HEK293 (cell line): ENCODE measurements around the gene DOCK8.

ENCODE experiments used
- EGR2 ChIP-seq: fragments of 450-650 bp; formaldehyde crosslinking; IDR thresholded peaks from 2 replicates; pipeline ENCODE4 v1.5.1; 2016; ENCODE audit warnings: low read depth, missing biosample characterization, missing genetic modification characterization
- MYNN ChIP-seq: fragments of 450-650 bp; formaldehyde crosslinking; IDR thresholded peaks from 2 replicates; pipeline ENCODE4 v1.5.1; 2016; ENCODE audit warnings: missing biosample characterization, missing genetic modification characterization, borderline replicate concordance
- ZNF140 ChIP-seq: fragments of 450-650 bp; formaldehyde crosslinking; IDR thresholded peaks from 2 replicates; pipeline ENCODE4 v1.5.1; 2016; ENCODE audit warnings: missing biosample characterization, missing genetic modification characterization
- ZNF146 ChIP-seq: fragments of 450-650 bp; formaldehyde crosslinking; IDR thresholded peaks from 2 replicates; pipeline ENCODE4 v1.5.1; 2016; ENCODE audit warnings: missing biosample characterization, missing genetic modification characterization
- ZNF521 ChIP-seq: fragments of 450-650 bp; formaldehyde crosslinking; IDR thresholded peaks from 2 replicates; pipeline ENCODE4 v1.5.1; 2017; ENCODE audit warnings: missing biosample characterization, mild to moderate bottlenecking, missing genetic modification characterization
- ZNF560 ChIP-seq: fragments of 450-650 bp; formaldehyde crosslinking; IDR thresholded peaks from 2 replicates; pipeline ENCODE4 v1.5.1; 2017; ENCODE audit warnings: missing biosample characterization, missing genetic modification characterization, borderline replicate concordance
- ZNF768 ChIP-seq: fragments of 450-650 bp; formaldehyde crosslinking; IDR thresholded peaks from 2 replicates; pipeline ENCODE4 v1.5.1; 2018; ENCODE audit warnings: missing biosample characterization, mild to moderate bottlenecking, missing genetic modification characterization
- TF ChIP-seq, protein P1 (sequence below): fragments of 450-650 bp; formaldehyde crosslinking; IDR thresholded peaks from 2 replicates; pipeline ENCODE4 v1.5.1; 2016; ENCODE audit warnings: missing biosample characterization, missing genetic modification characterization
- TF ChIP-seq, protein P2 (sequence below): fragments of 450-650 bp; formaldehyde crosslinking; IDR thresholded peaks from 2 replicates; pipeline ENCODE4 v1.5.1; 2016; ENCODE audit warnings: missing biosample characterization, missing genetic modification characterization
- TF ChIP-seq, protein P3 (sequence below): fragments of 450-650 bp; formaldehyde crosslinking; IDR thresholded peaks from 2 replicates; pipeline ENCODE4 v1.5.1; 2017; ENCODE audit warnings: missing biosample characterization, missing genetic modification characterization

DNA sequence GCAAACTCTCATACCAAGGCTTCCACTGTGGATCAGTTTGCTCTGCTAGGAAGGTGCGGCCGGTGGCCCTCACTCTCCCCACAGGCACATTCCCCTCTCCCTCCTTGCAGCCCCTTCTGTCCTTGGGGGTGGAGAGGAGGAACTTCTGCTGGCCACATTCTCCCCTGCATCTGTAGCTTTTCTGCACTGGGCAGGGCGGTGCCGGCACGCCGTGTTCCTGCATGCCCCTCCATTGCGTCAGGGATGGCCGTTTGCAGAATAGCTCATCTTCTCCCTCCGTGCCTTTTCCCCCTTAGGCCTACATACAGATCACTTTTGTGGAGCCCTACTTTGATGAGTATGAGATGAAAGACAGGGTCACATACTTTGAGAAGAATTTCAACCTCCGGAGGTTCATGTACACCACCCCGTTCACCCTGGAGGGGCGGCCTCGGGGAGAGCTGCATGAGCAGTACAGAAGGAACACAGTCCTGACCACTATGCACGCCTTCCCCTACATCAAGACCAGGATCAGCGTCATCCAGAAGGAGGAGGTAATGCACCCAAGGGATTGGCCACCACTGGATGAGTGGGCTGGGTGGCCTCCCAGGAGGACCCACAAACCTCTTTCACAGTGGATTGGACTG, 231.5 kb downstream of the DOCK8 start:
- TF ChIP-seq ZNF521 (tag by site-specific recombination), result no peak
- TF ChIP-seq ZNF146 (tag by site-specific recombination), result no peak
- no peak for TF ChIP-seq EGR2 (tag by site-specific recombination)
- no peak for TF ChIP-seq ZNF140
- TF ChIP-seq, protein P1, sequence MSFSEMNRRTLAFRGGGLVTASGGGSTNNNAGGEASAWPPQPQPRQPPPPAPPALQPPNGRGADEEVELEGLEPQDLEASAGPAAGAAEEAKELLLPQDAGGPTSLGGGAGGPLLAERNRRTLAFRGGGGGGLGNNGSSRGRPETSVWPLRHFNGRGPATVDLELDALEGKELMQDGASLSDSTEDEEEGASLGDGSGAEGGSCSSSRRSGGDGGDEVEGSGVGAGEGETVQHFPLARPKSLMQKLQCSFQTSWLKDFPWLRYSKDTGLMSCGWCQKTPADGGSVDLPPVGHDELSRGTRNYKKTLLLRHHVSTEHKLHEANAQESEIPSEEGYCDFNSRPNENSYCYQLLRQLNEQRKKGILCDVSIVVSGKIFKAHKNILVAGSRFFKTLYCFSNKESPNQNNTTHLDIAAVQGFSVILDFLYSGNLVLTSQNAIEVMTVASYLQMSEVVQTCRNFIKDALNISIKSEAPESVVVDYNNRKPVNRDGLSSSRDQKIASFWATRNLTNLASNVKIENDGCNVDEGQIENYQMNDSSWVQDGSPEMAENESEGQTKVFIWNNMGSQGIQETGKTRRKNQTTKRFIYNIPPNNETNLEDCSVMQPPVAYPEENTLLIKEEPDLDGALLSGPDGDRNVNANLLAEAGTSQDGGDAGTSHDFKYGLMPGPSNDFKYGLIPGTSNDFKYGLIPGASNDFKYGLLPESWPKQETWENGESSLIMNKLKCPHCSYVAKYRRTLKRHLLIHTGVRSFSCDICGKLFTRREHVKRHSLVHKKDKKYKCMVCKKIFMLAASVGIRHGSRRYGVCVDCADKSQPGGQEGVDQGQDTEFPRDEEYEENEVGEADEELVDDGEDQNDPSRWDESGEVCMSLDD, result no peak
- no peak for TF ChIP-seq ZNF560 (tag by site-specific recombination)
- TF ChIP-seq, protein P2, sequence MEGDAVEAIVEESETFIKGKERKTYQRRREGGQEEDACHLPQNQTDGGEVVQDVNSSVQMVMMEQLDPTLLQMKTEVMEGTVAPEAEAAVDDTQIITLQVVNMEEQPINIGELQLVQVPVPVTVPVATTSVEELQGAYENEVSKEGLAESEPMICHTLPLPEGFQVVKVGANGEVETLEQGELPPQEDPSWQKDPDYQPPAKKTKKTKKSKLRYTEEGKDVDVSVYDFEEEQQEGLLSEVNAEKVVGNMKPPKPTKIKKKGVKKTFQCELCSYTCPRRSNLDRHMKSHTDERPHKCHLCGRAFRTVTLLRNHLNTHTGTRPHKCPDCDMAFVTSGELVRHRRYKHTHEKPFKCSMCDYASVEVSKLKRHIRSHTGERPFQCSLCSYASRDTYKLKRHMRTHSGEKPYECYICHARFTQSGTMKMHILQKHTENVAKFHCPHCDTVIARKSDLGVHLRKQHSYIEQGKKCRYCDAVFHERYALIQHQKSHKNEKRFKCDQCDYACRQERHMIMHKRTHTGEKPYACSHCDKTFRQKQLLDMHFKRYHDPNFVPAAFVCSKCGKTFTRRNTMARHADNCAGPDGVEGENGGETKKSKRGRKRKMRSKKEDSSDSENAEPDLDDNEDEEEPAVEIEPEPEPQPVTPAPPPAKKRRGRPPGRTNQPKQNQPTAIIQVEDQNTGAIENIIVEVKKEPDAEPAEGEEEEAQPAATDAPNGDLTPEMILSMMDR (tag by site-specific recombination), result no peak
- no peak for TF ChIP-seq MYNN (tag by site-specific recombination)
- TF ChIP-seq ZNF768 (tag by site-specific recombination), result no peak
- TF ChIP-seq, protein P3, sequence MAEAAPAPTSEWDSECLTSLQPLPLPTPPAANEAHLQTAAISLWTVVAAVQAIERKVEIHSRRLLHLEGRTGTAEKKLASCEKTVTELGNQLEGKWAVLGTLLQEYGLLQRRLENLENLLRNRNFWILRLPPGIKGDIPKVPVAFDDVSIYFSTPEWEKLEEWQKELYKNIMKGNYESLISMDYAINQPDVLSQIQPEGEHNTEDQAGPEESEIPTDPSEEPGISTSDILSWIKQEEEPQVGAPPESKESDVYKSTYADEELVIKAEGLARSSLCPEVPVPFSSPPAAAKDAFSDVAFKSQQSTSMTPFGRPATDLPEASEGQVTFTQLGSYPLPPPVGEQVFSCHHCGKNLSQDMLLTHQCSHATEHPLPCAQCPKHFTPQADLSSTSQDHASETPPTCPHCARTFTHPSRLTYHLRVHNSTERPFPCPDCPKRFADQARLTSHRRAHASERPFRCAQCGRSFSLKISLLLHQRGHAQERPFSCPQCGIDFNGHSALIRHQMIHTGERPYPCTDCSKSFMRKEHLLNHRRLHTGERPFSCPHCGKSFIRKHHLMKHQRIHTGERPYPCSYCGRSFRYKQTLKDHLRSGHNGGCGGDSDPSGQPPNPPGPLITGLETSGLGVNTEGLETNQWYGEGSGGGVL (tag by site-specific recombination), result no peak
